Nephron (organoid): Measurements from ENCODE around the gene ELOA.

Experiments used
- H3K27ac Mint-ChIP-seq, 3 experiments: 2 replicates each; pipeline ENCODE4 v1.8.0; 2020; ENCODE audit warnings: mixed read lengths in 3 of 3, mild to moderate bottlenecking in 2 of 3, moderate library complexity in 1 of 3
- H3K27me3 Mint-ChIP-seq: 2 replicates; pipeline ENCODE4 v1.8.0; 2021; ENCODE audit warnings: low read depth, mild to moderate bottlenecking, moderate library complexity, mixed read lengths
- H3K36me3 Mint-ChIP-seq: 2 replicates; pipeline ENCODE4 v1.8.0; 2020; ENCODE audit warnings: low read depth, mixed read lengths
- H3K4me1 Mint-ChIP-seq: 2 replicates; pipeline ENCODE4 v1.8.0; 2020; ENCODE audit warnings: mixed read lengths
- H3K4me3 Mint-ChIP-seq, 3 experiments: 2 replicates each; pipeline ENCODE4 v1.8.0; 2020; ENCODE audit warnings: mild to moderate bottlenecking in 3 of 3, mixed read lengths in 3 of 3, moderate library complexity in 2 of 3
- H3K9me3 Mint-ChIP-seq: 2 replicates; pipeline ENCODE4 v1.8.0; 2020; ENCODE audit warnings: mixed read lengths
- CTCF ChIP-seq, 3 experiments: fragments of 200-600 bp; sonication (generic); IDR thresholded peaks; one replicate each; pipeline ENCODE4 v1.5.0; 2021; ENCODE audit warnings: antibody characterized with exemption in 3 of 3; ENCODE audit not compliant: unreplicated experiment in 3 of 3

The ELOA gene

GRCh38 chr1:23698466-23698865 lies 44.8 kb upstream of the ELOA start:
- Mint-ChIP-seq H3K27me3 (no peaks in the 10 kb centered on the region), H3K4me1 (peaks cover 36% of the 10 kb centered on the region), H3K36me3 (peaks cover 89% of the 10 kb centered on the region), H3K9me3 (no peaks in the 10 kb centered on the region), H3K4me3 (no peak overlapping the region), H3K27ac (no peak overlapping the region)
- no peak for TF ChIP-seq CTCF (IDR thresholded peaks at IDR 0.05; ENCODE audit: unreplicated experiment in 3 of 3)

DNA sequence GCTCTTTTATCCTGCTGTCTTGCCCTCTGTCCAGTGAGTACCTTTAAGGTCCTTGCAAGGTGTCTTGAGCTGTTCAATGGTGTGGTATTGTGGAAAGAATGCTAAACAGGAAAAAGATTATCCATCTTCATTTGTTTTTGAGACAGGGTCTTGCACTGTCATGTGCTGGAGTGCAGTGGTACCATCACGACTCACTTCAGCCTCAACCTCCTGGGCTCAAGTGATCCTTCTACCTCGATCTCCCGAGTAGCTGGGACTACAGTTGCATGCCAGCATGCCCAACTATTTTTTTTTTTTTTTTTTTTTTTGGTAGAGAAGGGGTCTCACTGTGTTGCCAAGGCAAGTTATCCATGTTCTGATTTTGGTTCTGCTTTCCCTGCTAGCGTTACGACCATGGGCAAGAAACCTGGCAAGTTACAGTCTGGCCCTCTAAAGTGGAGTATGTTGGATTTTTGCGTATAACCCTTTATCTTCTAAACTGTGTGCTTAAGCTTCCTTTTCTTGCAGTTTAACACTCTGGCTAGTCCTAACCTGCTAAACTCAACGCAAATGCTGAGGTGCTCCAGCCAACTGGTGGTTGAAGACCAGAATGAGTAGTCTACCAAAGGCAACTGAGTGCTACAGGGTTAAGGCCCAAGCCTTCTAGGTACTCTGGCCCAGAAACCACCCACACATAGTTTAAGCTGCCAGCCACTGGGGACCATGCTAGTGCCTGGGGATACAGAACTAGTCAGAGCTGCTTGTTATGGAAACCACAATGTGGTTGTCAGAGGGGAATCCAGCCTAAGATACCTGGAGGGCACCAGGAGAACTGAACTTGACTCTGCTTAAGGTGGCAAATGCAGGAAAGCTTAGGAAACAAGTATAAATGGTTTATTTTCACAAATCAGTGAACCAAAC lies 43.7 kb upstream of the ELOA start:
- TF ChIP-seq CTCF (IDR thresholded peaks at IDR 0.05; ENCODE audit: unreplicated experiment in 3 of 3), result no peak
- Mint-ChIP-seq H3K36me3 (peaks cover 82% of the 10 kb centered on the region), H3K9me3 (no peaks in the 10 kb centered on the region), H3K27me3 (no peaks in the 10 kb centered on the region), H3K27ac (no peak overlapping the region), H3K4me1 (peaks cover 26% of the 10 kb centered on the region), H3K4me3 (no peak overlapping the region)

DNA sequence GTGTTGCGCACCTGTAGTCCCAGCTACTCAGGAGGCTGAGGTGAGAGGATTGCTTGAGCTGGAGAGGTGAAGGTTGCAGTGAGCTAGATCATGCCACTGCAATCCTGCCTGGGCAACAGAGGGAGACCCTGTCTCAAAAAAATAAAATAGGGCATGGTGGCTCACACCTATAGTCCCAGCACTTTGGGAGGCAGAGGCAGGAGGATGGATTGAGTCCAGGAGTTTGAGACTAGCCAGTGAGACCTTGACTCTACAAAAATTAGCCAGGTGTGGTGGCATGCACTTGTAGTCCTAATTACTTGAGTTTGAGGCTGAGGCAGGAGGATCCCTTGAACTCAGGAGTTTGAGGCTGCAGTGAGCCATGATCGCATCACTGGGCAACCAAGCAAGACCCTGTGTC lies 42.0 kb upstream of the ELOA start:
- peaks cover 67% of the 10 kb centered on the region for H3K36me3 Mint-ChIP-seq
- no peaks in the 10 kb centered on the region for H3K9me3 Mint-ChIP-seq
- H3K27ac Mint-ChIP-seq, result no peak overlapping the region
- peaks cover 8% of the 10 kb centered on the region for H3K4me1 Mint-ChIP-seq
- no peak overlapping the region for H3K4me3 Mint-ChIP-seq
- H3K27me3 Mint-ChIP-seq, result no peaks in the 10 kb centered on the region
- no peak for TF ChIP-seq CTCF (IDR thresholded peaks at IDR 0.05; ENCODE audit: unreplicated experiment in 3 of 3)

DNA sequence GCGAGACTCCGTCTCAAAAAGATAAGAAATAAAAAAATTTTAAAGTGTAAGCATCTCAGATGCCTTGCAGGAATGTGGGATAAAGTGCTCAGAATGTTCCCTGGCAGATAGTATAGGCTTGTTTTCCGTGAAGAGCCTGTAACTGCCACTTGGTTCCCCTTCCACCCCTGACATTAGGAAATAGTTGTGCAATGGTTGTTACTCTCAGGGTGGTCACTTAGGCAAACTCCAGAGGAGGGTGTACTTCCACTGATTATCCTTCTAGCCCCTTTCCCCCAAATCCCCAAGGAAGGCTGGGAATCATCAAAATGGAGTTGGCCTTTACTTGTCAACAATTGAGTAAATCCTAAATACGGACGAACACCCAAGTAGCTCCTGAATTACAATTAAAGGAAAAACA lies 41.3 kb upstream of the ELOA start:
- TF ChIP-seq CTCF (IDR thresholded peaks at IDR 0.05; ENCODE audit: unreplicated experiment in 3 of 3), result no peak
- no peaks in the 10 kb centered on the region for H3K9me3 Mint-ChIP-seq
- no peaks in the 10 kb centered on the region for H3K27me3 Mint-ChIP-seq
- H3K27ac Mint-ChIP-seq, result no peak overlapping the region
- H3K36me3 Mint-ChIP-seq, result peaks cover 60% of the 10 kb centered on the region
- peaks cover 4% of the 10 kb centered on the region for H3K4me1 Mint-ChIP-seq
- no peak overlapping the region for H3K4me3 Mint-ChIP-seq

- TF ChIP-seq CTCF (IDR thresholded peaks at IDR 0.05; ENCODE audit: unreplicated experiment in 3 of 3), result no peak
- H3K27me3 Mint-ChIP-seq, result no peaks in the 10 kb centered on the region
- H3K4me1 Mint-ChIP-seq, result no peaks in the 10 kb centered on the region
- no peaks in the 10 kb centered on the region for H3K9me3 Mint-ChIP-seq
- H3K4me3 Mint-ChIP-seq, result no peak overlapping the region
- no peak overlapping the region for H3K27ac Mint-ChIP-seq
- peaks cover 36% of the 10 kb centered on the region for H3K36me3 Mint-ChIP-seq
Observed at GRCh38 chr1:23704834-23705495, 38.3 kb upstream of the ELOA start.
